Measurements from ENCODE around the gene MORN2.

GRCh38 chr2:38875227-38875575 is 575 bp upstream of the MORN2 start:
- no peak for TF ChIP-seq POLR2AphosphoS5 (IDR thresholded peaks at IDR 0.05; ENCODE audit: low read depth, low read length)
- TF ChIP-seq FOXP2 (optimal IDR thresholded peaks at IDR 0.05; ENCODE audit: borderline replicate concordance, extremely low read depth, extremely low read length, insufficient read depth) = no peak
- no peak for TF ChIP-seq TAF1 (IDR thresholded peaks at IDR 0.05; ENCODE audit: borderline replicate concordance, insufficient read depth, low read length)
